Measurements from ENCODE around the gene GULP1. TPM values are rescaled to one million over a fixed set of nuclear protein-coding genes. Genes with fewer than 3 reads are reported as not detected.

GULP1 gene
- total and polyA plus RNA-seq, 2 experiments from 2014 or later: 94.6 to 181 TPM

GRCh38 chr2:188477564-188478103 lies 186.0 kb downstream of the GULP1 start:
- H3K27ac ChIP-seq (ENCODE audit: low read depth): peak overlapping the region; percentile 14; the same call in 1 of the 2 replicates
- no peak for ATAC-seq

More at GRCh38 chr2:188477564-188478103, 186.0 kb downstream of the GULP1 start:
- peaks cover 8% of the 10 kb centered on the region; the same call in 1 of the 2 replicates for H3K9me2 ChIP-seq (ENCODE audit: insufficient read depth)
- H2AFZ ChIP-seq: no peak overlapping the region
- Mint-ChIP-seq H3K27ac (peak overlapping the region; percentile 49), H3K4me3 (no peak overlapping the region), H3K4me1 (peaks cover 58% of the 10 kb centered on the region), H3K36me3 (ENCODE audit: low read depth) (peaks cover 2% of the 10 kb centered on the region; the same call in 1 of the 3 replicates), H3K27me3 (ENCODE audit: insufficient read depth, low read depth, poor library complexity) (peaks cover 5% of the 10 kb centered on the region), H3K9me3 (no peaks in the 10 kb centered on the region)
- H3K79me2 ChIP-seq (replicated peaks; ENCODE audit: insufficient read depth): peaks cover 63% of the 10 kb centered on the region
- no peak overlapping the region for H3K4me3 ChIP-seq
- no peak overlapping the region for H3K4me2 ChIP-seq
- DNase-seq (ENCODE audit: low spot score): no peak
- TF ChIP-seq CTCF (conservative IDR thresholded peaks at IDR 0.05; ENCODE audit: low read depth in 2 of 2) (no peak), REST (IDR thresholded peaks at IDR 0.05; ENCODE audit: unreplicated experiment) (no peak), ZNF331 (CRISPR knock-in tag; IDR thresholded peaks at IDR 0.05; ENCODE audit: low read depth) (no peak), ZNF462 (CRISPR knock-in tag; IDR thresholded peaks at IDR 0.05) (no peak), STAT1 (IDR thresholded peaks at IDR 0.05; ENCODE audit: unreplicated experiment) (no peak), ETS1 (IDR thresholded peaks at IDR 0.05) (no peak), EZH2 (IDR thresholded peaks at IDR 0.05; ENCODE audit: low read depth, unreplicated experiment) (no peak), ZNF114 (CRISPR knock-in tag; IDR thresholded peaks at IDR 0.05) (no peak), NANOG (IDR thresholded peaks at IDR 0.05; ENCODE audit: borderline replicate concordance) (no peak), POLR2AphosphoS5 (IDR thresholded peaks at IDR 0.05; ENCODE audit: low read depth) (no peak), CREB1 (CRISPR knock-in tag; IDR thresholded peaks at IDR 0.05; ENCODE audit: low read depth) (no peak)
- no peaks in the 10 kb centered on the region for H3K36me3 ChIP-seq (ENCODE audit: insufficient read depth)
- H3K27me3 ChIP-seq (ENCODE audit: insufficient read depth): no peaks in the 10 kb centered on the region
- H3F3A ChIP-seq (replicated peaks; ENCODE audit: low read depth): no peaks in the 10 kb centered on the region
- H4K20me1 ChIP-seq (replicated peaks; ENCODE audit: insufficient read depth): 0 out of 2 replicates have a peak, but pooled peaks cover 2% of the 10 kb centered on the region
- H3K4me1 ChIP-seq (ENCODE audit: insufficient read depth): peaks cover 51% of the 10 kb centered on the region

All from GM23338 (cell line).